GM19023 (cell line): ENCODE measurements around the gene CYP2A13.
"Not testable (repeated sequence)": the region's sequence is repeated elsewhere in the genome, so short reads cannot be mapped to it uniquely, and the experiment has no call there.

Experiments
- ATAC-seq: cut with Tn5 transposase; IDR thresholded peaks from one replicate; pipeline ENCODE4 v1.9.1; 2021; ENCODE audit warnings: mild to moderate bottlenecking, moderate library complexity; ENCODE audit not compliant: unreplicated experiment

CYP2A13 gene

DNA sequence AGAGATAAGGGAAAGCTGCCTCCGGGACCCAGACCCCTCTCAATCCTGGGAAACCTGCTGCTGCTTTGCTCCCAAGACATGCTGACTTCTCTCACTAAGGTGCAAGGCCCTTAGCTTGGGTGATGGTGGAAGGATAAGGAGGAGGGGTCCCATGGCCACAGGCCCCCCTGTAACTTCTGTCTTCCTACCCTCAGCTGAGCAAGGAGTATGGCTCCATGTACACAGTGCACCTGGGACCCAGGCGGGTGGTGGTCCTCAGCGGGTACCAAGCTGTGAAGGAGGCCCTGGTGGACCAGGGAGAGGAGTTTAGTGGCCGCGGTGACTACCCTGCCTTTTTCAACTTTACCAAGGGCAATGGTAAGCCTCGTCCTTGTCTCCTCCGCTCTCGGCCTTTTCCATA, 28.0 kb downstream of the CYP2A13 start:
- ATAC-seq = no peak

GRCh38 chr19:41120929-41121911, 33.0 kb downstream of the CYP2A13 start:
- ATAC-seq = not testable (repeated sequence)

- not testable (repeated sequence) for ATAC-seq
Measured at GRCh38 chr19:41122846-41123245, 34.6 kb downstream of the CYP2A13 start.

- ATAC-seq = no peak
Measured at GRCh38 chr19:41123716-41124294, 35.6 kb downstream of the CYP2A13 start.

GRCh38 chr19:41126765-41127203, 38.5 kb downstream of the CYP2A13 start:
- not testable (repeated sequence) for ATAC-seq

DNA sequence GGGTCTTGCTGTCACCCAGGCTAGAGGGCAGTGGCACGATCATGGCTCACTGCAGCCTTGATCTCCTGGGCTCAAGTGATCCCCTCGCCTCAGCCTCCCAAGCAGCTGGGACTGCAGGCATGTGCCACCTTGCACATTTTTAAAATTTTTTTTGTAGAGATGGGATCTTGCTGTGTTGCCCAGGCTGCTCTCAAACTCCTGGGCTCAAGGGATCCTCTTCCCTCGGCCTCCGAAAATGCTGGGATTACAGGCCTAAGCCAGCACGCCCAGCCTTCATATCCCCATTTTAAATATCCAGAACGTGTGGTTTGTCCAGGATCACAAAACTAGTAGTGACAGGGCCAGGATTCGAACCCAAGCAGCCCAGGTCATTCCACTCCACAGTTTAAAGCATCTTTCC, 39.1 kb downstream of the CYP2A13 start:
- not testable (repeated sequence) for ATAC-seq

- not testable (repeated sequence) for ATAC-seq
Measured at GRCh38 chr19:41127801-41128300, 39.6 kb downstream of the CYP2A13 start.

- no peak for ATAC-seq
Measured at GRCh38 chr19:41128692-41129091, 40.4 kb downstream of the CYP2A13 start.

- no peak for ATAC-seq
Measured at GRCh38 chr19:41131186-41131585, 42.9 kb downstream of the CYP2A13 start.

GRCh38 chr19:41133260-41133659, 45.0 kb downstream of the CYP2A13 start:
- ATAC-seq = no peak

- no peak for ATAC-seq
Measured at GRCh38 chr19:41134616-41135015, 46.4 kb downstream of the CYP2A13 start.

DNA sequence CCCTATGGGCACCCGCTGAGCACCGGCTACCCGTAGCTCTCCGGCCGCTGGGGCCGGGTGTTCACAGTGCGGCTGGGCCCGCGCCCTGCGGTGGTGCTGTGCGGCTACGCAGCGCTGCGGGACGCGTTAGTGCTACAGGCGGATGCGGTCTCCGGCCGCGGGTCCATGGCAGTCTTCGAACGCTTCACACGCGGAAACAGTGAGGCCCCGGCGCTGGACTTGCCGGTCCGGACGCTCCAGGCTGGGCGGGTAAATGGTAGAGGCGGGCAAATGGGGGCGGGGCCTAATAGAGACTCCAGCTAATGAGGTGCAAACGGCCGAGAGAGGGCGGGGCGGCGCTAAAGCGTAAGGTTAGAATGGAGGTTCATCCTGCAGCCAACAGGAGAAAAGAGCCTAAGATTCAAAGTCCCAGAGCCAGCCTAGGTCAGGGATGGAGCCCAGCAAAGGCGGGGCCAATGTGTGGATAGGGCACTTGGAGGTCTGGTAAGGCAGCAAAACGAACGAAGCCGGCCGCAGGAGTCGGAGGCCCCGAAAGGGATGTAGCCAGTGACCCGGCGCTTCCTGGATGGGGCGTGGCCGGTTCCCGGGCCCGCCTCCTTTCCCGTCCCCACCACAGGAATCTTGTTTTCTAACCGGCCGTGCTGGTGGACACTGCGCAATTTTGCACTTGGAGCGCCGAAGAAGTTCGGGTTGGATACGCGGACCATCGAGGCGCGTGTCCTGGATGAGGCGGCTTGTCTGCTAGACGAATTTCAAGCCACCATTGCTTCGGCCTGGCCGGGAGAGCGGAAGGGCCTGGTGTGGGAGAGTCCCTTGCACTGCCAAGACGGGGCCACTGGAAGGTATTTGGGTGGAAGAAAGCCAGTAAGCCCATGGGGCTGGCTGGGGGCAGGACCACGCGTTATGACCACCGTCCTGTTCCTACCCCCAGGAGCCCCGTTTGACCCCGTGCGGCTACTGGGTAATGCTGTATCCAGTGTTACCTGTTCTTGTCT, 47.4 kb downstream of the CYP2A13 start:
- not testable (repeated sequence) for ATAC-seq

- no peak for ATAC-seq
Measured at GRCh38 chr19:41136636-41137455, 48.6 kb downstream of the CYP2A13 start.

- ATAC-seq = no peak
Measured at GRCh38 chr19:41144403-41144802, 56.2 kb downstream of the CYP2A13 start.
